ENCODE measurements around the gene ASF1B. TPM values are rescaled to one million over a fixed set of nuclear protein-coding genes. Genes with fewer than 3 reads are reported as not detected.

The ASF1B gene
- total RNA-seq, 1 experiment from 2014 or later, result 54.6 TPM

- TF ChIP-seq CTCF (conservative IDR thresholded peaks at IDR 0.05; ENCODE audit: low read depth, low read length), result no peak
- TF ChIP-seq EZH2 (IDR thresholded peaks at IDR 0.05; ENCODE audit: borderline replicate concordance, low read depth, low read length, poor library complexity, severe bottlenecking), result no peak
- CTCF ChIA-PET, result no interaction called here
- BruUV-seq (replicated peaks), result no TSS peak
- Histone ChIP-seq H3K27me3 (replicated peaks; ENCODE audit: insufficient read depth, low read depth, low read length, poor library complexity) (no peaks in the 10 kb centered on the region), H3K4me3 (ENCODE audit: low read depth, low read length, poor library complexity, severe bottlenecking) (no peak overlapping the region), H3K36me3 (ENCODE audit: insufficient read depth, low read length, poor library complexity, severe bottlenecking) (peaks cover 19% of the 10 kb centered on the region), H3K9me3 (ENCODE audit: low read depth, low read length, poor library complexity, severe bottlenecking) (no peaks in the 10 kb centered on the region), H3K4me1 (ENCODE audit: insufficient read depth, low read length, poor library complexity, severe bottlenecking) (no peaks in the 10 kb centered on the region), H3K27ac (ENCODE audit: low read depth, low read length, poor library complexity, severe bottlenecking) (no peak overlapping the region)
- no peak for DNase-seq (ENCODE audit: low spot score)
- intact Hi-C loops (cut with micrococcal nuclease; ENCODE audit: unreplicated experiment), result no loop called here
- POLR2A ChIA-PET (ENCODE audit: low non-redundant PET), result no interaction called here
Measured at GRCh38 chr19:14127929-14128509, 8.4 kb downstream of the ASF1B start.

DNA sequence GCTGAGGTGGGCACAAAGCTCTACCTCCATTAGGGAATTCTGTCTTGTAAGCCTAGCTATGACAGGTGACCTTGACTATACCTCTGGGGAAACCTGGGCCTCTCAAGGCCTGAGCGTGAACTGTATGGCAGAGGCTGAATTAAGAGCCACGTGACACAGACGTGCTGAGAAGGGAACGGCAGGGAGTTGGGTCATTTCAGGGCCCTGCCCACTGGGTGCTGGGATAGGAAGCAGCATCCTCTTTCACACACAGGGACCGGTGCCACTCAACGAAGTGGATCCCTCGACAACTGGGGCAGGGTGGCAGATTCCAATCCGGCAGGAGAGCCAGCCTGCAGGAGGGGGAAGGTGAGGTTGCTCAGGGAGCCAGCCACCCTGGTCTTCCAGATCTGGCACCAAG is 9.2 kb downstream of the ASF1B start:
- Histone ChIP-seq H3K9me3 (ENCODE audit: low read depth, low read length, poor library complexity, severe bottlenecking) (no peaks in the 10 kb centered on the region), H3K27me3 (replicated peaks; ENCODE audit: insufficient read depth, low read depth, low read length, poor library complexity) (no peaks in the 10 kb centered on the region), H3K4me3 (ENCODE audit: low read depth, low read length, poor library complexity, severe bottlenecking) (no peak overlapping the region), H3K36me3 (ENCODE audit: insufficient read depth, low read length, poor library complexity, severe bottlenecking) (peaks cover 19% of the 10 kb centered on the region), H3K4me1 (ENCODE audit: insufficient read depth, low read length, poor library complexity, severe bottlenecking) (no peaks in the 10 kb centered on the region), H3K27ac (ENCODE audit: low read depth, low read length, poor library complexity, severe bottlenecking) (no peak overlapping the region)
- TF ChIP-seq EZH2 (IDR thresholded peaks at IDR 0.05; ENCODE audit: borderline replicate concordance, low read depth, low read length, poor library complexity, severe bottlenecking) (no peak), CTCF (conservative IDR thresholded peaks at IDR 0.05; ENCODE audit: low read depth, low read length) (no peak)
- intact Hi-C loops (cut with micrococcal nuclease; ENCODE audit: unreplicated experiment), result no loop called here
- DNase-seq (ENCODE audit: low spot score), result no peak
- CTCF ChIA-PET, result no interaction called here
- POLR2A ChIA-PET (ENCODE audit: low non-redundant PET), result no interaction called here
- BruUV-seq (replicated peaks), result no TSS peak

GRCh38 chr19:14122924-14123323 is 13.5 kb downstream of the ASF1B start:
- no peaks in the 10 kb centered on the region for H3K9me3 ChIP-seq (ENCODE audit: low read depth, low read length, poor library complexity, severe bottlenecking)
- no TSS peak for BruUV-seq (replicated peaks)
- ChIA-PET POLR2A (ENCODE audit: low non-redundant PET) (no interaction called here), CTCF (no interaction called here)
- H3K27ac ChIP-seq (ENCODE audit: low read depth, low read length, poor library complexity, severe bottlenecking), result no peak overlapping the region
- H3K27me3 ChIP-seq (replicated peaks; ENCODE audit: insufficient read depth, low read depth, low read length, poor library complexity), result no peaks in the 10 kb centered on the region
- no peak for DNase-seq (ENCODE audit: low spot score)
- TF ChIP-seq EZH2 (IDR thresholded peaks at IDR 0.05; ENCODE audit: borderline replicate concordance, low read depth, low read length, poor library complexity, severe bottlenecking) (no peak), CTCF (conservative IDR thresholded peaks at IDR 0.05; ENCODE audit: low read depth, low read length) (no peak)
- intact Hi-C loops (cut with micrococcal nuclease; ENCODE audit: unreplicated experiment), result no loop called here
- H3K4me1 ChIP-seq (ENCODE audit: insufficient read depth, low read length, poor library complexity, severe bottlenecking), result peaks cover 6% of the 10 kb centered on the region
- no peak overlapping the region for H3K4me3 ChIP-seq (ENCODE audit: low read depth, low read length, poor library complexity, severe bottlenecking)
- H3K36me3 ChIP-seq (ENCODE audit: insufficient read depth, low read length, poor library complexity, severe bottlenecking), result peaks cover 15% of the 10 kb centered on the region
